Limb (tissue), 2 donors: ENCODE results near the gene RASGEF1C.

Experiments
- DNase-seq, 2 donors: peaks; one replicate each; pipeline ENCODE4 v3.0.0-alpha.2; 2016; ENCODE audit errors: extremely low spot score in 2 of 2

Gene RASGEF1C

GRCh38 chr5:180059326-180059725, 149.7 kb downstream of the RASGEF1C start:
- no peak for DNase-seq

GRCh38 chr5:180056153-180056552, 152.9 kb downstream of the RASGEF1C start:
- no peak for DNase-seq

- no peak for DNase-seq
Observed at GRCh38 chr5:180054226-180054625, 154.8 kb downstream of the RASGEF1C start.

- no peak for DNase-seq
Observed at GRCh38 chr5:180053061-180053602, 155.9 kb downstream of the RASGEF1C start.

- no peak for DNase-seq
Observed at GRCh38 chr5:180052211-180052818, 156.7 kb downstream of the RASGEF1C start.
